ENCODE data around the gene IL15. TPM values are rescaled to one million over a fixed set of nuclear protein-coding genes. Genes with fewer than 3 reads are reported as not detected.

Gene IL15
- total and polyA plus RNA-seq, 4 donors: 0.93 to 2.0 (median 1.5) TPM

GRCh38 chr4:141668200-141668910, 32.0 kb downstream of the IL15 start:
- whole genome bisulfite sequencing: 82% methylated on average over 3 of the region's 3 CpGs
- Histone ChIP-seq H3K36me3 (ENCODE audit: control insufficient read depth in 4 of 4, insufficient read depth in 3 of 4, low read depth in 1 of 4, low read length in 3 of 4) (no peaks in the 10 kb centered on the region), H3K9me3 (ENCODE audit: control insufficient read depth in 4 of 4, low read length in 3 of 4) (no peaks in the 10 kb centered on the region), H3K27me3 (ENCODE audit: control insufficient read depth in 4 of 4, insufficient read depth in 4 of 4, low read length in 3 of 4) (no peaks in the 10 kb centered on the region), H3K4me3 (ENCODE audit: low read depth in 1 of 3, low read length in 3 of 3) (no peak overlapping the region), H3K4me1 (ENCODE audit: control insufficient read depth in 4 of 4, insufficient read depth in 4 of 4, low read length in 3 of 4) (no peaks in the 10 kb centered on the region), H3K27ac (ENCODE audit: low read depth in 1 of 2, low read length in 2 of 2) (no peak overlapping the region), H3K9ac (ENCODE audit: low read depth in 1 of 2, low read length in 2 of 2) (no peak overlapping the region)
- no peak for TF ChIP-seq REST (IDR thresholded peaks at IDR 0.05)
- no peak for DNase-seq (ENCODE audit: low spot score)

- no peaks in the 10 kb centered on the region for H3K4me1 ChIP-seq (ENCODE audit: control insufficient read depth in 4 of 4, insufficient read depth in 4 of 4, low read length in 3 of 4)
- no peaks in the 10 kb centered on the region for H3K36me3 ChIP-seq (ENCODE audit: control insufficient read depth in 4 of 4, insufficient read depth in 3 of 4, low read depth in 1 of 4, low read length in 3 of 4)
- no peaks in the 10 kb centered on the region for H3K27me3 ChIP-seq (ENCODE audit: control insufficient read depth in 4 of 4, insufficient read depth in 4 of 4, low read length in 3 of 4)
- no peak for DNase-seq (ENCODE audit: low spot score)
- H3K9ac ChIP-seq (ENCODE audit: low read depth in 1 of 2, low read length in 2 of 2): no peak overlapping the region
- H3K4me3 ChIP-seq (ENCODE audit: low read depth in 1 of 3, low read length in 3 of 3): no peak overlapping the region
- WGBS: 88% methylated on average over 1 of the region's 1 CpG
- H3K27ac ChIP-seq (ENCODE audit: low read depth in 1 of 2, low read length in 2 of 2): no peak overlapping the region
- TF ChIP-seq ATF3 (IDR thresholded peaks at IDR 0.05) (no peak), REST (IDR thresholded peaks at IDR 0.05) (no peak), FOXA2 (IDR thresholded peaks at IDR 0.05) (no peak), ZBTB33 (IDR thresholded peaks at IDR 0.05) (no peak), RAD21 (IDR thresholded peaks at IDR 0.05) (no peak), SP1 (IDR thresholded peaks at IDR 0.05) (no peak), JUND (IDR thresholded peaks at IDR 0.05) (no peak), CTCF (IDR thresholded peaks at IDR 0.05; ENCODE audit: low read depth, low read length, missing input control) (no peak), HNF4G (IDR thresholded peaks at IDR 0.05) (no peak), FOXA1 (IDR thresholded peaks at IDR 0.05) (no peak), EGR1 (IDR thresholded peaks at IDR 0.05; ENCODE audit: low read depth in 2 of 2) (no peak), NR2F2 (IDR thresholded peaks at IDR 0.05) (no peak), MAX (IDR thresholded peaks at IDR 0.05) (no peak), TAF1 (conservative IDR thresholded peaks at IDR 0.05) (no peak), YY1 (IDR thresholded peaks at IDR 0.05) (no peak), GABPA (IDR thresholded peaks at IDR 0.05 in 1 of 2, conservative IDR thresholded peaks at IDR 0.05 in 1 of 2) (no peak), HNF4A (conservative IDR thresholded peaks at IDR 0.05) (no peak), RXRA (IDR thresholded peaks at IDR 0.05) (no peak)
- no peaks in the 10 kb centered on the region for H3K9me3 ChIP-seq (ENCODE audit: control insufficient read depth in 4 of 4, low read length in 3 of 4)
These were observed 33.1 kb downstream of the IL15 start for GRCh38 chr4:141669501-141669900.
